Glutamatergic neuron (in vitro differentiated cells): Measurements from ENCODE around the gene ABLIM1. TPM values are rescaled to one million over a fixed set of nuclear protein-coding genes. Genes with fewer than 3 reads are reported as not detected.

Experiments
- DNase-seq: peaks from one replicate; pipeline ENCODE4 v3.0.0; 2022
- H3K27ac Mint-ChIP-seq: one replicate; pipeline ENCODE4 v1.8.0; 2020; ENCODE audit warnings: mild to moderate bottlenecking, mixed read lengths, inconsistent platforms; ENCODE audit not compliant: unreplicated experiment
- H3K27me3 Mint-ChIP-seq: one replicate; pipeline ENCODE4 v1.8.0; 2020; ENCODE audit warnings: mild to moderate bottlenecking, moderate library complexity, mixed read lengths, inconsistent platforms; ENCODE audit not compliant: unreplicated experiment
- H3K36me3 Mint-ChIP-seq: one replicate; pipeline ENCODE4 v1.8.0; 2020; ENCODE audit warnings: mild to moderate bottlenecking, mixed read lengths, inconsistent platforms; ENCODE audit not compliant: unreplicated experiment
- H3K4me1 Mint-ChIP-seq: one replicate; pipeline ENCODE4 v1.8.0; 2020; ENCODE audit warnings: mild to moderate bottlenecking, low read depth, mixed read lengths, inconsistent platforms; ENCODE audit not compliant: unreplicated experiment
- H3K4me3 Mint-ChIP-seq: one replicate; pipeline ENCODE4 v1.8.0; 2020; ENCODE audit warnings: mild to moderate bottlenecking, mixed read lengths, inconsistent platforms; ENCODE audit not compliant: unreplicated experiment
- H3K9me3 Mint-ChIP-seq: one replicate; pipeline ENCODE4 v1.8.0; 2020; ENCODE audit warnings: mild to moderate bottlenecking, moderate library complexity, mixed read lengths, inconsistent platforms; ENCODE audit not compliant: unreplicated experiment
- CTCF ChIP-seq: fragments of 200-600 bp; sonication (generic); IDR thresholded peaks from one replicate; pipeline ENCODE4 v1.5.0; 2021; ENCODE audit not compliant: partially characterized antibody, unreplicated experiment
- total RNA-seq: library from RNA; stranded (reverse); fragmentation: NEBNext Ultra II Directional; extraction: Animal tissue kit (Norgen Biotek cat#: 25700); gene quantifications from one replicate; pipeline ENCODE4 v1.2.1, GENCODE V29; 2021; ENCODE audit not compliant: unreplicated experiment

ABLIM1 gene
- total RNA-seq, 1 donor from 2014 or later: 25.7 TPM

- DNase-seq: no peak
- H3K27ac Mint-ChIP-seq: no peak overlapping the region
- TF ChIP-seq CTCF: no peak
- H3K4me3 Mint-ChIP-seq: no peak overlapping the region
- no peaks in the 10 kb centered on the region for H3K36me3 Mint-ChIP-seq
- H3K27me3 Mint-ChIP-seq: no peaks in the 10 kb centered on the region
- no peaks in the 10 kb centered on the region for H3K4me1 Mint-ChIP-seq
- no peaks in the 10 kb centered on the region for H3K9me3 Mint-ChIP-seq
Measured at GRCh38 chr10:114551636-114551972, 106.5 kb downstream of the ABLIM1 start.

- Mint-ChIP-seq H3K27me3 (no peaks in the 10 kb centered on the region), H3K36me3 (no peaks in the 10 kb centered on the region)
Measured at GRCh38 chr10:114550756-114551635, 107.1 kb downstream of the ABLIM1 start.

GRCh38 chr10:114548662-114549061 is 109.4 kb downstream of the ABLIM1 start:
- no peaks in the 10 kb centered on the region for H3K4me1 Mint-ChIP-seq
- H3K27ac Mint-ChIP-seq: no peak overlapping the region
- TF ChIP-seq CTCF: no peak
- H3K4me3 Mint-ChIP-seq: no peak overlapping the region
- DNase-seq: no peak
- no peaks in the 10 kb centered on the region for H3K36me3 Mint-ChIP-seq
- H3K27me3 Mint-ChIP-seq: no peaks in the 10 kb centered on the region
- H3K9me3 Mint-ChIP-seq: no peaks in the 10 kb centered on the region

More at GRCh38 chr10:114550756-114551635, 107.1 kb downstream of the ABLIM1 start:
- no peak for DNase-seq
- peak; percentile 78 for TF ChIP-seq CTCF
- Mint-ChIP-seq H3K27ac (no peak overlapping the region), H3K9me3 (no peaks in the 10 kb centered on the region), H3K4me3 (no peak overlapping the region), H3K4me1 (no peaks in the 10 kb centered on the region)

- no peak for DNase-seq
- Mint-ChIP-seq H3K27me3 (no peaks in the 10 kb centered on the region), H3K4me3 (no peak overlapping the region), H3K27ac (no peak overlapping the region), H3K36me3 (no peaks in the 10 kb centered on the region), H3K4me1 (no peaks in the 10 kb centered on the region), H3K9me3 (no peaks in the 10 kb centered on the region)
- no peak for TF ChIP-seq CTCF
Measured at GRCh38 chr10:114547514-114547913, 110.6 kb downstream of the ABLIM1 start.

- no peaks in the 10 kb centered on the region for H3K4me1 Mint-ChIP-seq
- no peak for TF ChIP-seq CTCF
- no peak overlapping the region for H3K27ac Mint-ChIP-seq
- no peaks in the 10 kb centered on the region for H3K27me3 Mint-ChIP-seq
- no peaks in the 10 kb centered on the region for H3K9me3 Mint-ChIP-seq
- no peaks in the 10 kb centered on the region for H3K36me3 Mint-ChIP-seq
- no peak overlapping the region for H3K4me3 Mint-ChIP-seq
- no peak for DNase-seq
Measured at GRCh38 chr10:114547056-114547455, 111.0 kb downstream of the ABLIM1 start.
